ENCODE data around the gene LEFTY1. TPM values are rescaled to one million over a fixed set of nuclear protein-coding genes. Genes with fewer than 3 reads are reported as not detected.

Gene LEFTY1
- total RNA-seq, 1 donor from 2014 or later: 0.35 TPM

DNA sequence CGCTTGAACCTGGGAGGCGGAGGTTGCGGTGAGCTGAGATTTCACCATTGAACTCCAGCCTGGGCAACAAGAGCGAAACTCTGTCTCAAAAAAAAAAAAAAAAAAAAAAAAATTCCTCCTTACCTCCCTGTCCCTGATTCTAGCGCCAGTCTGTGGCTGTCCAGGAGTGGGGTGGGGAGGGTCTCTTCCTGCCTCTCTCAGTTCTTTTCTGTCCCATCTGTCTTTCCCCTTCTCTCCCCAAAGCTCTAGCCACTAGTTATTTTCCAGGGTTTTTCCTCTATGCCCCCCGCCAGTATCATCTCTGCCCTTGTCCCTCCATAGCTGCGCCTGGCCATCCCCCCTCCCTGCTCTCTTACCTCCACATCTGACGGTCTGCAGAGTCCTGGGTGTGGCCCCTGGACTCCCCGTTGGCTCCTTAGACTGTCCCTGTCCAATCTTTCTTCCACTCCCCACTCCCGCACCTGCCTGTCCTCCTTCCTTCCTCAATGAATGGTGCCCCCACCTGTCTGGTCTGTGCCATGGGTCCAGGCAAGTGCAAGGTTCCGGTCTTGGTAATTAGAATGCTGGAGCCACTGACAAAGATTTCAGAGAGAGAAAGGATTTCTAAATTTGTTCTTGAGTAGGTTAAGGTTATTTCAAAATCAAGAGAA lies 5.2 kb downstream of the LEFTY1 start:
- ATAC-seq: no peak
- Histone ChIP-seq H3K36me3 (no peaks in the 10 kb centered on the region), H3K4me3 (no peak overlapping the region), H3K9me3 (no peaks in the 10 kb centered on the region), H3K27me3 (no peaks in the 10 kb centered on the region), H3K4me1 (peaks cover 27% of the 10 kb centered on the region), H3K27ac (no peak overlapping the region)
- no peak for DNase-seq
- TF ChIP-seq, protein P1, sequence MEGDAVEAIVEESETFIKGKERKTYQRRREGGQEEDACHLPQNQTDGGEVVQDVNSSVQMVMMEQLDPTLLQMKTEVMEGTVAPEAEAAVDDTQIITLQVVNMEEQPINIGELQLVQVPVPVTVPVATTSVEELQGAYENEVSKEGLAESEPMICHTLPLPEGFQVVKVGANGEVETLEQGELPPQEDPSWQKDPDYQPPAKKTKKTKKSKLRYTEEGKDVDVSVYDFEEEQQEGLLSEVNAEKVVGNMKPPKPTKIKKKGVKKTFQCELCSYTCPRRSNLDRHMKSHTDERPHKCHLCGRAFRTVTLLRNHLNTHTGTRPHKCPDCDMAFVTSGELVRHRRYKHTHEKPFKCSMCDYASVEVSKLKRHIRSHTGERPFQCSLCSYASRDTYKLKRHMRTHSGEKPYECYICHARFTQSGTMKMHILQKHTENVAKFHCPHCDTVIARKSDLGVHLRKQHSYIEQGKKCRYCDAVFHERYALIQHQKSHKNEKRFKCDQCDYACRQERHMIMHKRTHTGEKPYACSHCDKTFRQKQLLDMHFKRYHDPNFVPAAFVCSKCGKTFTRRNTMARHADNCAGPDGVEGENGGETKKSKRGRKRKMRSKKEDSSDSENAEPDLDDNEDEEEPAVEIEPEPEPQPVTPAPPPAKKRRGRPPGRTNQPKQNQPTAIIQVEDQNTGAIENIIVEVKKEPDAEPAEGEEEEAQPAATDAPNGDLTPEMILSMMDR (IDR thresholded peaks at IDR 0.05): no peak
- intact Hi-C loops (cut with DNase I): no loop called here

DNA sequence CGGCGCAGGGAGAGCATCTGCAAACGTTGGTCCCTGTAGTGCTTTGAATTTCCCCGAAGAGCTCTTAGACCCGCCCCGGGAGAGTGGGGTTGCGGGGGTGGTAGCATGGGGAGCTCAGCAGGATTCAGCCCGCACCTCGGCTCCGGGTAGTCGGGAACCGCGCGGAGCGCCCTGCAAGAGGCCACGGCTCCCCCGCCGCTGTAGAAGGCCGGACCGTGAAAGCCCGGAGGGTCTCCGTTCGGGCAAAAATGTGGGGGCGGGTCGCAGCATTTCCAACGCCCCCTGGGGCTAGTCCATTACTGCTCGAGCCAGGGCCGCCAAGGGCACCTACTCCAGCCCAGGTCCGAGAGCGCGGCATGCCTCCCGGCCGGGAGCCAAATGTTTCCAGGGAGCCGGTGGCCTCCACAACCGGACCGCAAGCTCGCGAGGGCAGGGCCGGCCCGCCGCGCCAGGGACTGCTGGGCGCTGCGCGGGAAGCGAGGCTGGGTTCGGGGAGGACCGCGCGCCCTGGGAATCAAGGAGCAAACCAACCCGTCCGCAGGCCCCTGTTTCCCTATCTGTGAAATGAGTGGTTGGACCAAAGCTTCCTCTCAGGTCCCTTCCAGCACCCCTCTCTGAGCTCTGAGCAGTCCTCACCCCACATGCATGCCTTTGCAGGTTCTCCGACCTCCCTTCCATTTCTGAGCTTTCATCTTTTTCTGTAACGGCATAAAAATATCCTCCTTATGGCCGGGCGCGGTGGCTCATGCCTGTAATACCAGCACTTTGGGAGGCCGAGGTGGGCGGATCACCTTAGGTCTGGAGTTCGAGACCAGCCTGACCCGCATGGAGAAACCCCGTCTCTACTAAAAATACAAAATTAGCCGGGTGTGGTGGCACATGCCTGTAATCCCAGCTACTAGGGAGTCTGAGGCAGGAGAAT lies 6.0 kb downstream of the LEFTY1 start:
- Histone ChIP-seq H3K4me3 (peak overlapping the region; percentile 99), H3K27me3 (no peaks in the 10 kb centered on the region), H3K36me3 (no peaks in the 10 kb centered on the region), H3K27ac (peak overlapping the region; percentile 95), H3K4me1 (peaks cover 33% of the 10 kb centered on the region), H3K9me3 (no peaks in the 10 kb centered on the region)
- DNase-seq (peak; percentile 84), ATAC-seq (peak; percentile 39)
- intact Hi-C loops (cut with DNase I): no loop called here
- TF ChIP-seq, protein P1 (IDR thresholded peaks at IDR 0.05): no peak

GRCh38 chr1:225881959-225882693 lies 6.8 kb downstream of the LEFTY1 start, which contains the start of gene TMEM63A:
TSS of gene TMEM63A (minus strand) at chr1:225882380. CDS start at chr1:225877580, 4,800 bp downstream.
- Histone ChIP-seq H3K27me3 (no peaks in the 10 kb centered on the region), H3K4me1 (peaks cover 41% of the 10 kb centered on the region), H3K4me3 (peak within 1 kb of the TSS; percentile 99), H3K27ac (peak within 1 kb of the TSS; percentile 95), H3K36me3 (peaks cover 4% of the 10 kb centered on the region), H3K9me3 (no peaks in the 10 kb centered on the region)
- peak; percentile 97 for DNase-seq
- ATAC-seq: peak; percentile 87
- TF ChIP-seq, protein P1 (IDR thresholded peaks at IDR 0.05): peak; percentile 51
- intact Hi-C loops (cut with DNase I): no loop called here

DNA sequence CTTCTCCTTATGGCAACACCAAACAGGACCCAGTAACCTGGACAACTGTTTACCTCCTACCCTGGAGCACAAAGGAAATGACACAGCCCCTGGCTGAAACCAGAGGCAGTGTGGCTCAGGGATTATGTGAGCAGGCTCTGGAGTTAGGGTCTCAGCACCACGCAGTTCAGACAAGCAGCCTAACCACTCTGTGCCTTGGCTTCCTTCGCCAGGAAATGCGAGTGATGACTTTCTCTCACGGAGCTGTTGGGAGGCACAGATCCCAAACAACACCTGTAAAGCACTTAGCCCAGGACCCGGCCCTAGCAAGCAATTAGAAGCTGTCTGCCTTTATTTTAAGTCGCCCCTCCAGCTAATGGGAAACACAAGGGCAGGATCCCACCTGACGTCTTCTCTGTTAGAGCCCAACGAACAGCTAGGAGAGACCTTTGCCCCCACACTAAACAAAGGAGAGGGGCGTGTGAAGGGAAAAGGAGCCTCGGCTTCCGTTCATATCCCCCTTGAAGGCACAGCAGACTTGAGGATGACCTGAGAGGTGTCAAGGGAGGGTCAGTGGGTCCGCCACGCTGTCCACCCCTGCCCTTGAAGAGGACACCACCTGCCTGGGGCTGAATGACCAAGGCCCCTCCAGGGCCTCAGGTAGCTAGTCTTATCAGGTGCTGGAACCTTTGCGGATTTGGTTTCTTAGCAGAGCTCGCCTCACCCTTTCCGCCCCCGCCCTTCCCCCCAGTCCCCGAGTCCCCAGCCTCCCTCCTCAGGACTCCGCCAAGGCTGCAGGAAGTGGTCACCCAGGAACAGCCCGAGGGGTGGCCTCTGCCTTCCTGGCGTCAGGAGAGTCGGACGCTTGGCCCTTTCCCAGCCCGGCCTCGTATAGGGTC lies 7.6 kb downstream of the LEFTY1 start:
- DNase-seq: peak; percentile 85
- TF ChIP-seq, protein P1 (IDR thresholded peaks at IDR 0.05): no peak
- intact Hi-C loops (cut with DNase I): no loop called here
- no peaks in the 10 kb centered on the region for H3K27me3 ChIP-seq
- ATAC-seq: peak; percentile 60
- peak overlapping the region; percentile 99 for H3K4me3 ChIP-seq
- no peaks in the 10 kb centered on the region for H3K9me3 ChIP-seq
- H3K27ac ChIP-seq: peak overlapping the region; percentile 95
- H3K36me3 ChIP-seq: peaks cover 8% of the 10 kb centered on the region
- peaks cover 45% of the 10 kb centered on the region for H3K4me1 ChIP-seq

- Histone ChIP-seq H3K27me3 (no peaks in the 10 kb centered on the region), H3K4me1 (peaks cover 47% of the 10 kb centered on the region), H3K4me3 (peak overlapping the region; percentile 99), H3K9me3 (no peaks in the 10 kb centered on the region), H3K36me3 (peaks cover 9% of the 10 kb centered on the region), H3K27ac (peak overlapping the region; percentile 95)
- DNase-seq (no peak), ATAC-seq (no peak)
- TF ChIP-seq, protein P1 (IDR thresholded peaks at IDR 0.05): no peak
- intact Hi-C loops (cut with DNase I): no loop called here
These were observed 8.3 kb downstream of the LEFTY1 start for GRCh38 chr1:225880636-225881035.
